Naive B cell (primary cell): Measurements from ENCODE around the gene MYDGF. TPM values are rescaled to one million over a fixed set of nuclear protein-coding genes. Genes with fewer than 3 reads are reported as not detected.
"Not testable (repeated sequence)": the region's sequence is repeated elsewhere in the genome, so short reads cannot be mapped to it uniquely, and the experiment has no call there.

Source experiments
- ATAC-seq, 2 donors: fragments of 150-1000 bp; cut with Tn5 transposase; 2 replicates each; pipeline ENCODE4 v1.10.0; 2021; ENCODE audit warnings: low read depth in 2 of 2, mild to moderate bottlenecking in 2 of 2, moderate library complexity in 2 of 2
- DNase-seq: peaks from one replicate; pipeline ENCODE4 v3.0.0; 2022
- H3K27ac Mint-ChIP-seq, 6 donors: one replicate each; pipeline ENCODE4 v1.8.0; 2020 to 2022; ENCODE audit warnings: mild to moderate bottlenecking in 6 of 6, mixed read lengths in 6 of 6, moderate library complexity in 5 of 6, inconsistent platforms in 2 of 6
- H3K27me3 Mint-ChIP-seq, 3 donors: one replicate each; pipeline ENCODE4 v1.8.0; 2021 to 2022; ENCODE audit warnings: mixed read lengths in 3 of 3, mild to moderate bottlenecking in 1 of 3
- H3K36me3 Mint-ChIP-seq, 2 donors: one replicate each; pipeline ENCODE4 v1.8.0; 2020 to 2022; ENCODE audit warnings: mixed read lengths in 2 of 2, inconsistent platforms in 1 of 2, mild to moderate bottlenecking in 1 of 2
- H3K4me1 Mint-ChIP-seq, 3 donors: one replicate each; pipeline ENCODE4 v1.8.0; 2020 to 2022; ENCODE audit warnings: mixed read lengths in 3 of 3, inconsistent platforms in 1 of 3, mild to moderate bottlenecking in 1 of 3, moderate library complexity in 1 of 3
- H3K4me3 Mint-ChIP-seq, 8 donors: one replicate each; pipeline ENCODE4 v1.8.0; 2020 to 2022; ENCODE audit warnings: mild to moderate bottlenecking in 8 of 8, mixed read lengths in 8 of 8, moderate library complexity in 8 of 8, inconsistent platforms in 2 of 8
- H3K9me3 Mint-ChIP-seq, 7 donors: one replicate each; pipeline ENCODE4 v1.8.0; 2020 to 2022; ENCODE audit warnings: mixed read lengths in 7 of 7, mild to moderate bottlenecking in 5 of 7, inconsistent platforms in 2 of 7, moderate library complexity in 1 of 7
- polyA plus RNA-seq, 6 donors: library from polyadenylated mRNA; unstranded; fragments of 300-500 nt; fragmentation: Illumina TruSeq; gene quantifications; one replicate each; pipeline ENCODE4 v1.2.3, GENCODE V29; 2021; ENCODE audit warnings: low read depth in 6 of 6

MYDGF gene
- polyA plus RNA-seq, 6 donors from 2014 or later, result 80.0 to 105 (median 83.2) TPM

GRCh38 chr19:4693471-4694121, 23.5 kb upstream of the MYDGF start:
- Mint-ChIP-seq H3K4me1 (no peaks in the 10 kb centered on the region), H3K27me3 (no peaks in the 10 kb centered on the region), H3K27ac (no peak overlapping the region), H3K36me3 (peaks cover 5 to 22% of the 10 kb centered on the region in 2 donors), H3K9me3 (no peaks in the 10 kb centered on the region), H3K4me3 (no peak overlapping the region)
- DNase-seq (no peak), ATAC-seq (no peak)

GRCh38 chr19:4693078-4693350, 22.9 kb upstream of the MYDGF start:
- H3K4me1 Mint-ChIP-seq, result no peaks in the 10 kb centered on the region
- H3K4me3 Mint-ChIP-seq, result no peak overlapping the region
- DNase-seq (no peak), ATAC-seq (no peak)
- H3K36me3 Mint-ChIP-seq, result peaks cover 5 to 22% of the 10 kb centered on the region in 2 donors
- no peak overlapping the region for H3K27ac Mint-ChIP-seq
- no peaks in the 10 kb centered on the region for H3K27me3 Mint-ChIP-seq
- H3K9me3 Mint-ChIP-seq, result no peaks in the 10 kb centered on the region

- DNase-seq (no peak), ATAC-seq (no peak)
- Mint-ChIP-seq H3K4me3 (no peak overlapping the region), H3K4me1 (no peaks in the 10 kb centered on the region), H3K9me3 (no peaks in the 10 kb centered on the region), H3K27me3 (no peaks in the 10 kb centered on the region), H3K27ac (peak overlapping the region in 1 of 6 donors; percentile 58), H3K36me3 (peaks cover 5 to 22% of the 10 kb centered on the region in 2 donors)
These were observed 22.3 kb upstream of the MYDGF start for GRCh38 chr19:4692251-4693077.

- Mint-ChIP-seq H3K27me3 (no peaks in the 10 kb centered on the region), H3K27ac (no peak overlapping the region), H3K36me3 (peaks cover 5 to 22% of the 10 kb centered on the region in 2 donors), H3K4me1 (no peaks in the 10 kb centered on the region), H3K9me3 (no peaks in the 10 kb centered on the region), H3K4me3 (no peak overlapping the region)
- DNase-seq, result no peak
- ATAC-seq, result no peak
These were observed 21.2 kb upstream of the MYDGF start for GRCh38 chr19:4691373-4691772.

- no peaks in the 10 kb centered on the region for H3K9me3 Mint-ChIP-seq
- no peak overlapping the region for H3K4me3 Mint-ChIP-seq
- H3K27ac Mint-ChIP-seq, result peak overlapping the region in 3 of 6 donors; percentile 40 to 69 (median 40)
- ATAC-seq, result no peak
- DNase-seq, result no peak
- H3K27me3 Mint-ChIP-seq, result no peaks in the 10 kb centered on the region
- H3K36me3 Mint-ChIP-seq, result peaks cover 5 to 22% of the 10 kb centered on the region in 2 donors
- H3K4me1 Mint-ChIP-seq, result no peaks in the 10 kb centered on the region
These were observed 20.2 kb upstream of the MYDGF start for GRCh38 chr19:4690361-4690760.

- Mint-ChIP-seq H3K9me3 (no peaks in the 10 kb centered on the region), H3K27ac (no peak overlapping the region), H3K36me3 (peaks cover 1 to 18% of the 10 kb centered on the region in 2 donors), H3K27me3 (no peaks in the 10 kb centered on the region), H3K4me3 (no peak overlapping the region), H3K4me1 (no peaks in the 10 kb centered on the region)
- DNase-seq, result no peak
- no peak for ATAC-seq
These were observed 19.3 kb upstream of the MYDGF start for GRCh38 chr19:4689403-4689802.

GRCh38 chr19:4688587-4688986, 18.4 kb upstream of the MYDGF start:
- Mint-ChIP-seq H3K36me3 (peaks cover 0 to 9% of the 10 kb centered on the region in 2 donors), H3K4me1 (peaks cover 0 to 3% (median 0%) of the 10 kb centered on the region in 3 donors), H3K27ac (no peak overlapping the region), H3K4me3 (no peak overlapping the region), H3K27me3 (no peaks in the 10 kb centered on the region), H3K9me3 (no peaks in the 10 kb centered on the region)
- no peak for DNase-seq
- no peak for ATAC-seq

- H3K36me3 Mint-ChIP-seq, result peaks cover 0 to 8% of the 10 kb centered on the region in 2 donors
- ATAC-seq (no peak), DNase-seq (no peak)
- H3K4me1 Mint-ChIP-seq, result peaks cover 0 to 6% (median 0%) of the 10 kb centered on the region in 3 donors
- H3K27ac Mint-ChIP-seq, result no peak overlapping the region
- H3K4me3 Mint-ChIP-seq, result no peak overlapping the region
- no peaks in the 10 kb centered on the region for H3K9me3 Mint-ChIP-seq
- no peaks in the 10 kb centered on the region for H3K27me3 Mint-ChIP-seq
These were observed 17.3 kb upstream of the MYDGF start for GRCh38 chr19:4687396-4687795.

GRCh38 chr19:4686700-4687099, 16.6 kb upstream of the MYDGF start:
- H3K4me3 Mint-ChIP-seq, result no peak overlapping the region
- no peaks in the 10 kb centered on the region for H3K9me3 Mint-ChIP-seq
- peaks cover 0 to 8% of the 10 kb centered on the region in 2 donors for H3K36me3 Mint-ChIP-seq
- ATAC-seq (no peak), DNase-seq (no peak)
- no peaks in the 10 kb centered on the region for H3K27me3 Mint-ChIP-seq
- H3K4me1 Mint-ChIP-seq, result peaks cover 0 to 6% (median 0%) of the 10 kb centered on the region in 3 donors
- H3K27ac Mint-ChIP-seq, result peak overlapping the region in 2 of 6 donors; percentile 16 to 38

GRCh38 chr19:4684312-4685095, 14.4 kb upstream of the MYDGF start:
- DNase-seq, result no peak
- H3K27ac Mint-ChIP-seq, result peak overlapping the region in 3 of 6 donors; percentile 12 to 43 (median 42)
- H3K9me3 Mint-ChIP-seq, result no peaks in the 10 kb centered on the region
- H3K4me1 Mint-ChIP-seq, result peaks cover 0 to 6% (median 0%) of the 10 kb centered on the region in 3 donors
- no peaks in the 10 kb centered on the region for H3K27me3 Mint-ChIP-seq
- no peak overlapping the region for H3K4me3 Mint-ChIP-seq
- no peaks in the 10 kb centered on the region for H3K36me3 Mint-ChIP-seq
- no peak for ATAC-seq

- Mint-ChIP-seq H3K4me1 (peaks cover 0 to 6% (median 0%) of the 10 kb centered on the region in 3 donors), H3K36me3 (no peaks in the 10 kb centered on the region), H3K27me3 (no peaks in the 10 kb centered on the region), H3K9me3 (no peaks in the 10 kb centered on the region), H3K4me3 (no peak overlapping the region), H3K27ac (peak overlapping the region in 1 of 6 donors; percentile 57)
- ATAC-seq, result no peak
- no peak for DNase-seq
These were observed 12.5 kb upstream of the MYDGF start for GRCh38 chr19:4682417-4683200.

GRCh38 chr19:4680021-4680420, 9.9 kb upstream of the MYDGF start:
- not testable (repeated sequence) for H3K4me1 Mint-ChIP-seq, ATAC-seq, H3K36me3 Mint-ChIP-seq, H3K27me3 Mint-ChIP-seq, DNase-seq, H3K9me3 Mint-ChIP-seq, H3K4me3 Mint-ChIP-seq
- H3K27ac Mint-ChIP-seq, result peak overlapping the region in 1 of 6 donors; percentile 22
